Measurements from ENCODE around the gene RBMS1. TPM values are rescaled to one million over a fixed set of nuclear protein-coding genes. Genes with fewer than 3 reads are reported as not detected.

RBMS1 gene
- total RNA-seq, 1 experiment from 2014 or later, result 91.9 TPM

DNA sequence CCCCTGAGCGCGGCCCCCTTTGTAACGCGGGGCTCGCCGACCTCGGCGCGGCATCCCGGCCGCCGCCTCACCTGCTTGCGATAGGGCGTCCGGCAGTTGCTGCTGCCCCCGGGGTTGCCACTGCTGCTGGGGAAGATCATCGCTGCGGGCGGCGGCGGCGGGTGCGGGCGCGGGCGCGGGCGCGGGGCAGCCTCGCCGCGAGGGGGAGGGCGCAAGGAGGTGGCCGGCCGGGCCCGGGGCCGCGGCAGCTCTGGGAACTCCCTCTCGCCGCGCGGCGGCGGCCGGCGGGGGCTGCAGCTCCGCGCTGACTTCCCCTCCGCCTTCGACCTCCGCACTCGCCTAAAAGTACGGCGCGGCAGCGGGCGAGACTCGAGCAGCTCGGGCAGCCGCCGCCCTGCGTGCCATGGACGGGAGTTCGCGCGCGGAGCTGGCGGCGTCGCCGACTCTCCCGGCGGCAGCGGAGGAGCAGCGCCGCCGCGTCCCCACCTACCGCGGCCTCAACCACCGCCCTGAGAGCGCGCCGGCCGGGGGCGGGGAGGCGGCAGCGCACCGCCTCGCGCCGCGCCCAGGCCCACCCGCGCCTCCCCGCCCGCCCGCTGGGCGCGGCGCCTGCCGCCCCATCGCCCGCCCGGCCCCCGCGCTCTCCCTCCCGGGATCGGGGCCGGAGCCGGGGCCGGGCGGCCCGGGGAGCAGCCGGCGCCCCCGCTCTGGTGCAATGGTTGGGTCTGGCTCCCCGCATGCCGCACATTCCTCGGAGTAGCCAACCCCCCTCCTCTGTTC, 86.0 kb downstream of the RBMS1 start:
- ChIA-PET POLR2A (interaction anchor here (0.7 kb wide), 1 partner anchor 127 kb away, joined by 3 read pairs; no protein-coding TSS in a partner anchor), CTCF (interaction anchor here (1.1 kb wide), 1 partner anchor 563 kb away, joined by 3 read pairs; no protein-coding TSS in a partner anchor)
- Histone ChIP-seq H3K36me3 (ENCODE audit: control insufficient read depth, insufficient read depth, low read length) (peaks cover 1% of the 10 kb centered on the region; the same call in 1 of the 2 replicates), H3K4me3 (ENCODE audit: low read depth, low read length) (peak overlapping the region; percentile 90), H3K27me3 (replicated peaks; ENCODE audit: control insufficient read depth, insufficient read depth, low read length) (no peaks in the 10 kb centered on the region), H3K9me3 (no peaks in the 10 kb centered on the region), H3K4me1 (peaks cover 30% of the 10 kb centered on the region)
- Mint-ChIP-seq H3K27me3 (ENCODE audit: insufficient read depth, unreplicated experiment) (no peaks in the 10 kb centered on the region), H3K9me3 (ENCODE audit: unreplicated experiment) (no peaks in the 10 kb centered on the region), H3K4me3 (ENCODE audit: unreplicated experiment) (peak overlapping the region; percentile 75), H3K4me1 (ENCODE audit: low read depth, unreplicated experiment) (peaks cover 42% of the 10 kb centered on the region), H3K27ac (ENCODE audit: unreplicated experiment) (peak overlapping the region; percentile 95), H3K36me3 (ENCODE audit: insufficient read depth, unreplicated experiment) (peaks cover 16% of the 10 kb centered on the region)
- intact Hi-C loops (cut with micrococcal nuclease; ENCODE audit: unreplicated experiment), result loop anchor here (1.0 to 5.0 kb wide), 3 partner anchors 83 to 565 kb away; no protein-coding TSS in a partner anchor
- no TSS peak for BruUV-seq (replicated peaks)
- DNase-seq, result peak; percentile 68 to 81
- TF ChIP-seq, protein P1, sequence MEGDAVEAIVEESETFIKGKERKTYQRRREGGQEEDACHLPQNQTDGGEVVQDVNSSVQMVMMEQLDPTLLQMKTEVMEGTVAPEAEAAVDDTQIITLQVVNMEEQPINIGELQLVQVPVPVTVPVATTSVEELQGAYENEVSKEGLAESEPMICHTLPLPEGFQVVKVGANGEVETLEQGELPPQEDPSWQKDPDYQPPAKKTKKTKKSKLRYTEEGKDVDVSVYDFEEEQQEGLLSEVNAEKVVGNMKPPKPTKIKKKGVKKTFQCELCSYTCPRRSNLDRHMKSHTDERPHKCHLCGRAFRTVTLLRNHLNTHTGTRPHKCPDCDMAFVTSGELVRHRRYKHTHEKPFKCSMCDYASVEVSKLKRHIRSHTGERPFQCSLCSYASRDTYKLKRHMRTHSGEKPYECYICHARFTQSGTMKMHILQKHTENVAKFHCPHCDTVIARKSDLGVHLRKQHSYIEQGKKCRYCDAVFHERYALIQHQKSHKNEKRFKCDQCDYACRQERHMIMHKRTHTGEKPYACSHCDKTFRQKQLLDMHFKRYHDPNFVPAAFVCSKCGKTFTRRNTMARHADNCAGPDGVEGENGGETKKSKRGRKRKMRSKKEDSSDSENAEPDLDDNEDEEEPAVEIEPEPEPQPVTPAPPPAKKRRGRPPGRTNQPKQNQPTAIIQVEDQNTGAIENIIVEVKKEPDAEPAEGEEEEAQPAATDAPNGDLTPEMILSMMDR (IDR thresholded peaks at IDR 0.05; ENCODE audit: insufficient read depth in 1 of 2, low read depth in 1 of 2, low read length in 1 of 2, severe bottlenecking in 1 of 2, unreplicated experiment in 1 of 2), result peak in 1 of 2 experiments; percentile 9

DNA sequence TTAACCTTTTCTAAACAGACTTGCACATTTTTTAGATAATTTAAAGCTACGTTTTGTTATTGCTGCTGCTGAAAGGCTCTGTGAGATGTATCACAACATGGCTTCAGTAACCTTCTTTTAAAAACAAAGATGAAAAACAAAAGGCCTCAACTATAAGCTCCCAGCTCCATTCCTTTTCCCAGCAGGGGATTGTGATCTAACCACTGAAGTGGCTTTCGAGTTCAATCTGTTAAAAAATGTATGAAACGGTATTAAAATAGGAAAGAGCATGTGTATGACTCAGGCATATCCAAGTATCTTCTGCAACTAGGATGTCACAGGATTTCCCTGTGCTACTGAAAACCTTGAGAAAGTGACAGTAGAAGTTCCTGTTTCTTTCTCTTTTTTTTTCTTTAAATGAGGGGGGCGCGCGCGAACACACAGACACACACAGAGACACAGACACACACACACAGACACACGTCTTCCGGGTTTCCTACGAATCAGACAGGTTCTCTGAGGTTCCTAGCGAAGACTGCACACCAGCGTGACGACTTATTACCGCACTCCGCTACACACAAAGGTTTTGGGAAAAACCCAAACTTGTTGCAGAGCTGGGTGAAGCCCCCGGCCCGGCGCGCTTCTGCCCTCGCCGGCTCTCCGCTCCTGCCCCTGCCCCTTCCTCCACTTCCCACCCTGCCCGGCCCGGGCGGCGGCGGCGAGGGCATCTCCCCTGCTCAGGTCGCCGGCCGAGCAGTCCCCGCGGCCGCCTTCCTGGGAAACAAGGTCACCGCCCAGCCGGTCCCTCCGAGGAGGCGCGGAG, 86.8 kb downstream of the RBMS1 start:
- ChIA-PET CTCF (interaction anchor here (1.2 kb wide), 1 partner anchor 26 kb away, joined by 3 read pairs; no protein-coding TSS in a partner anchor), POLR2A (interaction anchor here (0.7 kb wide), 1 partner anchor 128 kb away, joined by 3 read pairs; no protein-coding TSS in a partner anchor)
- Histone ChIP-seq H3K9me3 (no peaks in the 10 kb centered on the region), H3K36me3 (ENCODE audit: control insufficient read depth, insufficient read depth, low read length) (peaks cover 1% of the 10 kb centered on the region; the same call in 1 of the 2 replicates), H3K27me3 (replicated peaks; ENCODE audit: control insufficient read depth, insufficient read depth, low read length) (no peaks in the 10 kb centered on the region), H3K4me1 (peaks cover 38% of the 10 kb centered on the region), H3K4me3 (ENCODE audit: low read depth, low read length) (peak overlapping the region; percentile 90)
- no peaks in the 10 kb centered on the region for H3K9me3 Mint-ChIP-seq (ENCODE audit: unreplicated experiment)
- peak overlapping the region; percentile 75 for H3K4me3 Mint-ChIP-seq (ENCODE audit: unreplicated experiment)
- no peaks in the 10 kb centered on the region for H3K27me3 Mint-ChIP-seq (ENCODE audit: insufficient read depth, unreplicated experiment)
- H3K4me1 Mint-ChIP-seq (ENCODE audit: low read depth, unreplicated experiment), result peaks cover 48% of the 10 kb centered on the region
- intact Hi-C loops (cut with micrococcal nuclease; ENCODE audit: unreplicated experiment), result loop anchor here (1.0 to 5.0 kb wide), 2 partner anchors 86 to 566 kb away; no protein-coding TSS in a partner anchor
- H3K27ac Mint-ChIP-seq (ENCODE audit: unreplicated experiment), result peak overlapping the region; percentile 95
- peaks cover 16% of the 10 kb centered on the region for H3K36me3 Mint-ChIP-seq (ENCODE audit: insufficient read depth, unreplicated experiment)
- peak; percentile 57 for DNase-seq
- TSS peak; percentile 45 for BruUV-seq (replicated peaks)
- TF ChIP-seq, protein P1 (IDR thresholded peaks at IDR 0.05; ENCODE audit: insufficient read depth in 1 of 2, low read depth in 1 of 2, low read length in 1 of 2, severe bottlenecking in 1 of 2, unreplicated experiment in 1 of 2), result no peak
